Endodermal cell (in vitro differentiated cells): Measurements from ENCODE around the gene METTL16. TPM values are rescaled to one million over a fixed set of nuclear protein-coding genes. Genes with fewer than 3 reads are reported as not detected.

Experiments
- DNase-seq: peaks from one replicate; pipeline ENCODE4 v3.0.0-alpha.2; 2017
- H3K27ac ChIP-seq: 2 replicates; pipeline ENCODE4 v1.5.1; 2013; ENCODE audit warnings: mild to moderate bottlenecking, low read depth, low read length, moderate library complexity
- H3K27me3 ChIP-seq: 2 replicates; pipeline ENCODE4 v1.6.1; 2013; ENCODE audit warnings: mild to moderate bottlenecking, low read length, moderate library complexity; ENCODE audit not compliant: insufficient read depth, control insufficient read depth, poor library complexity, severe bottlenecking
- H3K36me3 ChIP-seq: 2 replicates; pipeline ENCODE4 v1.7.0; 2013; ENCODE audit warnings: mild to moderate bottlenecking, low read length, moderate library complexity; ENCODE audit not compliant: control insufficient read depth, insufficient read depth
- H3K4me1 ChIP-seq: one replicate; pipeline ENCODE4 v1.7.0; 2013; ENCODE audit warnings: low read length; ENCODE audit not compliant: control insufficient read depth, insufficient read depth
- H3K4me3 ChIP-seq: 2 replicates; pipeline ENCODE4 v1.5.1; 2013; ENCODE audit warnings: mild to moderate bottlenecking, low read length, moderate library complexity
- H3K9ac ChIP-seq: 2 replicates; pipeline ENCODE4 v1.6.1; 2013; ENCODE audit warnings: mild to moderate bottlenecking, low read length, moderate library complexity; ENCODE audit not compliant: poor library complexity, severe bottlenecking; ENCODE audit errors: extremely low read depth
- H3K9me3 ChIP-seq: 2 replicates; pipeline ENCODE4 v1.6.1; 2013; ENCODE audit warnings: mild to moderate bottlenecking, low read length, moderate library complexity; ENCODE audit not compliant: control insufficient read depth
- H3K27ac Mint-ChIP-seq: 2 replicates; pipeline ENCODE4 v1.8.0; 2020; ENCODE audit warnings: mixed read lengths
- H3K27me3 Mint-ChIP-seq: 2 replicates; pipeline ENCODE4 v1.8.0; 2021; ENCODE audit warnings: mild to moderate bottlenecking, mixed read lengths; ENCODE audit not compliant: insufficient read depth
- H3K36me3 Mint-ChIP-seq: 2 replicates; pipeline ENCODE4 v1.8.0; 2020; ENCODE audit warnings: low read depth, mixed read lengths
- H3K4me1 Mint-ChIP-seq: 2 replicates; pipeline ENCODE4 v1.8.0; 2020; ENCODE audit warnings: mixed read lengths
- H3K4me3 Mint-ChIP-seq: 2 replicates; pipeline ENCODE4 v1.8.0; 2020; ENCODE audit warnings: mild to moderate bottlenecking, moderate library complexity, mixed read lengths
- H3K9me3 Mint-ChIP-seq: 2 replicates; pipeline ENCODE4 v1.8.0; 2020; ENCODE audit warnings: mild to moderate bottlenecking, mixed read lengths
- CTCF ChIP-seq: fragments of 200-600 bp; sonication (generic); conservative IDR thresholded peaks from 2 replicates; pipeline ENCODE4 v1.5.0; 2021; ENCODE audit warnings: antibody characterized with exemption, mild to moderate bottlenecking
- WGBS, 2 experiments: methylation state at CpG; one replicate each; pipeline versions ENCODE4 v1.1.5 to v1.1.7; 2013; ENCODE audit warnings: missing lambda C conversion rate in 2 of 2, mixed read lengths in 1 of 2; ENCODE audit not compliant: insufficient coverage in 1 of 2, insufficient read length in 1 of 2; 5-methylcytosine and 5-hydroxymethylcytosine counted together
- total RNA-seq, 2 donors: library from RNA; stranded (reverse); fragmentation: NEBNext Ultra II Directional in 1 of 2; extraction: Animal tissue kit (Norgen Biotek cat#: 25700) in 1 of 2; gene quantifications; 2 replicates in 1 of 2; 3 replicates in 1 of 2; pipeline ENCODE4 v1.2.1, GENCODE V29; 2021

METTL16 gene
- total RNA-seq, 2 donors from 2014 or later, result 51.5 to 59.6 TPM

- peaks cover 5% of the 10 kb centered on the region for H3K9me3 ChIP-seq
- peaks cover 6% of the 10 kb centered on the region for H3K4me1 ChIP-seq
- H3K27ac ChIP-seq, result peak overlapping the region; percentile 88
- no peak overlapping the region for H3K4me3 Mint-ChIP-seq
- peaks cover 77% of the 10 kb centered on the region for H3K36me3 ChIP-seq
- H3K27me3 Mint-ChIP-seq, result no peaks in the 10 kb centered on the region
- WGBS, 2 experiments, result 86 to 90% methylated on average over 4 to 5 of the region's 5 CpGs
- TF ChIP-seq CTCF, result no peak
- no peaks in the 10 kb centered on the region for H3K9me3 Mint-ChIP-seq
- peaks cover 66% of the 10 kb centered on the region for H3K36me3 Mint-ChIP-seq
- H3K27ac Mint-ChIP-seq, result no peak overlapping the region
- H3K27me3 ChIP-seq, result no peaks in the 10 kb centered on the region
- H3K4me1 Mint-ChIP-seq, result peaks cover 23% of the 10 kb centered on the region
- H3K4me3 ChIP-seq, result no peak overlapping the region
- no peak for DNase-seq
- H3K9ac ChIP-seq, result no peak overlapping the region
Observed at GRCh38 chr17:2436316-2436905, 75.3 kb downstream of the METTL16 start.

GRCh38 chr17:2435862-2436261 lies 75.8 kb downstream of the METTL16 start:
- no peak for TF ChIP-seq CTCF
- WGBS, 2 experiments, result 78 to 88% methylated on average over 8 to 9 of the region's 9 CpGs
- no peak overlapping the region for H3K4me3 Mint-ChIP-seq
- Histone ChIP-seq H3K27ac (peak overlapping the region; percentile 88), H3K36me3 (peaks cover 76% of the 10 kb centered on the region), H3K4me3 (no peak overlapping the region), H3K9me3 (no peaks in the 10 kb centered on the region), H3K4me1 (peaks cover 6% of the 10 kb centered on the region), H3K27me3 (no peaks in the 10 kb centered on the region), H3K9ac (peak overlapping the region; percentile 24)
- H3K9me3 Mint-ChIP-seq, result no peaks in the 10 kb centered on the region
- H3K27ac Mint-ChIP-seq, result no peak overlapping the region
- no peak for DNase-seq
- peaks cover 23% of the 10 kb centered on the region for H3K4me1 Mint-ChIP-seq
- no peaks in the 10 kb centered on the region for H3K27me3 Mint-ChIP-seq
- peaks cover 65% of the 10 kb centered on the region for H3K36me3 Mint-ChIP-seq

GRCh38 chr17:2435181-2435741 lies 76.4 kb downstream of the METTL16 start:
- no peak overlapping the region for H3K4me3 ChIP-seq
- H3K27me3 ChIP-seq, result no peaks in the 10 kb centered on the region
- H3K27ac Mint-ChIP-seq, result peak overlapping the region; percentile 88
- H3K27me3 Mint-ChIP-seq, result no peaks in the 10 kb centered on the region
- peak overlapping the region; percentile 15 for H3K4me3 Mint-ChIP-seq
- H3K9me3 Mint-ChIP-seq, result no peaks in the 10 kb centered on the region
- 32 to 40% methylated on average over 4 to 9 of the region's 9 CpGs for WGBS, 2 experiments
- peaks cover 63% of the 10 kb centered on the region for H3K36me3 Mint-ChIP-seq
- peak overlapping the region; percentile 24 for H3K9ac ChIP-seq
- no peak for TF ChIP-seq CTCF
- H3K27ac ChIP-seq, result peak overlapping the region; percentile 88
- peaks cover 70% of the 10 kb centered on the region for H3K36me3 ChIP-seq
- peaks cover 23% of the 10 kb centered on the region for H3K4me1 Mint-ChIP-seq
- H3K4me1 ChIP-seq, result peaks cover 6% of the 10 kb centered on the region
- no peaks in the 10 kb centered on the region for H3K9me3 ChIP-seq
- DNase-seq, result peak; percentile 85
